Measurements from ENCODE around the gene CIROP.

GRCh38 chr14:23093104-23093503 is 11.7 kb downstream of the CIROP start:
- TF ChIP-seq REST (IDR thresholded peaks at IDR 0.05) = no peak
- no peak for TF ChIP-seq CTCF (IDR thresholded peaks at IDR 0.05; ENCODE audit: low read depth, low read length, missing input control)
- TF ChIP-seq MAX (IDR thresholded peaks at IDR 0.05) = no peak
- no peak for TF ChIP-seq TAF1 (conservative IDR thresholded peaks at IDR 0.05)
- no peak for TF ChIP-seq ZBTB33 (IDR thresholded peaks at IDR 0.05)
- no peak for TF ChIP-seq SP1 (IDR thresholded peaks at IDR 0.05)
- no peak for TF ChIP-seq EGR1 (IDR thresholded peaks at IDR 0.05; ENCODE audit: low read depth in 2 of 2)
- TF ChIP-seq YY1 (IDR thresholded peaks at IDR 0.05) = no peak
